ENCODE measurements around the gene ELMO1.

The ELMO1 gene

DNA sequence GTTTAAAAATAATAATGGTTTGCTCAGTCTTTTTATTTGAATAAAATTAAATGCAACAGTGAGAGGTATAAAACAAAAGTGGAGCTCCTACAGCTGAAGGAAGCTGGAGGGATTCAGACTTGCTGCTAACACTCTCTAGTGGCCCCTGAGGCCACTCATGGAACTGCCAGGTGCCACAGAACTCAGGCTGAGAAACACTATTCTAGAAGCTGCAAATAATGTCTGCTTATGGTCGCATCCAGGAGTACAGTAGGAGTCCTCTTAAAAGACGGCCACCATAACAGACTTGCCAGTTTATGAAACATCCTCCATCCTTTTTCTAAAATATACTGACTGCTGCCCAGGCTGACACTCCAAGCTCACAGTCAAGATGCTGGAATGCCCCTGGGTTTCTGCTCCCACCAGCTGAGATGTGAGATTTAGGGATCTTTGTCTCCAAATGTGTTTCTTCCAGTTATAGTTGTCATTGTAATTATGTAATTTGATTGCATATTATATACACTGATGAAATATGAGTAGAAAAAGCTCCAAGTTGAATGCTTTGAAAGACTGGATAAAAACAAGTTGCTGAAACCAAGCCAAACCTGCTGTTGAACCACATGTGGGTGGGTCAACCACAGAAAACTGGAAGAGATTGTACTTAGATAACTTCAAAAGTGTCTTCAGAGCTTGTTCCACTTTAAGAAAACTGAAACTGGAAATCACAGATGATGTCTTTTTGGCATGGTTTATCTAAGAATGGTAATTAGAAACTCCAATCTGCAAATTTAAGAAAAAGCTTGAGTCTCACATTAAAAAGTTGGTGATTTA lies 510.7 kb downstream of the ELMO1 start:
- DNase-seq = no peak

DNA sequence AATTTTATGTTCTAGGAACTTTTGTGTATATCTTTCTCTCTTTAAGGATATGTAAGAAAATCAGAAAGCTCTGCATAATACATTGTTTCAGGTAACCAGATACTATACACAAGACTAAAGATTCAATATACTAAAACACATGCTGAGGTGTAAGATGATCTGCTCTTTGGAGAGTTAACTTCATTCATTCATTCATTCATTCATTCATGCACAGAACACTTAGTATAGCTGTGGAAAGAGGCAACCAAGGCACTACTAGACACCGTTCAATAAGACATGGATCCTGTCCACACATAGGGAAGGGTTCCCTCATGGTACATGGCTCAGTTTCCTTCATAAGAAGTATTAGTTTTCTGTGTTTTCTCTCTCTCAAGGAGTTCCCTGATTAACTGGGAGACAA lies 516.8 kb downstream of the ELMO1 start:
- no peak for DNase-seq

DNA sequence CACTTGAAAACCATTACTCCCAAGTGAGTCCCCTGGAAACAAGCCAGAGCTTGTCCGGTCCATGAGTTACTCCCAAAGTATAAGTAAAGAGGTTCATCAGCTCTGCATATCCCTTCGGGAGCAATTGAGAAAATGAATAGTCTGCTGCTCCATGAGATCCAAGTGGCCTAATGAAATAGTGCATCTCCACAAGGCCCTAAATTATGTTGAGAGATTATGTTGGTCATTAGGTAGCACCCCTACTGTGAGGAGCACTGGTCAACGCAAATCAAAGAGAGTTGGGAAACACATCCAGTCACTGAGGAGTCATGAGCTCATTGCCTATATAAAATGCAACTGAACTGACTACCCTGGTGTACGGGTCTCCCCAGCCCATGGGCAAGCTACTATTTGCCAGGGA lies 518.9 kb downstream of the ELMO1 start:
- no peak for DNase-seq

- DNase-seq = no peak
Observed at GRCh38 chr7:36928718-36929117, 519.9 kb downstream of the ELMO1 start.

DNA sequence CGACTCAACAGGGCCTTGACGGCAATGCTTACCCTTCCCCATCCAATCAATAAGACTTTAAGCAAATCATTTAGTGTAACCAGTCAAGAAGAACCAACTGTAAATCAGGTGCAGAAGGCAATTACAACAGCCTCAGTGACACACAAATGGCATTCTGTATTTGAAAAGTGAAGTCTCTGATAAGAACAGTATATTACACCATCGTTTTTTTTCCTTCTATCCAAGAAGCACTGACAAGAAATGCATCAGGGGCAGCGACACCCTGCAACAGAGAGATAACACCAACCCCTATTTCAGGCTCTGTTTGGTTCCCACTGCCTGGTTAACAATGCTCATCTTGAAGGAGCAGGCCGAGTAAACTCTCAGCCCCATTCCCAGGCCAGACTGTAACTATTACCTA lies 520.4 kb downstream of the ELMO1 start:
- no peak for DNase-seq

- DNase-seq = no peak
Observed at GRCh38 chr7:36925691-36926090, 523.0 kb downstream of the ELMO1 start.

- DNase-seq = no peak
Observed at GRCh38 chr7:36925207-36925606, 523.5 kb downstream of the ELMO1 start.

DNA sequence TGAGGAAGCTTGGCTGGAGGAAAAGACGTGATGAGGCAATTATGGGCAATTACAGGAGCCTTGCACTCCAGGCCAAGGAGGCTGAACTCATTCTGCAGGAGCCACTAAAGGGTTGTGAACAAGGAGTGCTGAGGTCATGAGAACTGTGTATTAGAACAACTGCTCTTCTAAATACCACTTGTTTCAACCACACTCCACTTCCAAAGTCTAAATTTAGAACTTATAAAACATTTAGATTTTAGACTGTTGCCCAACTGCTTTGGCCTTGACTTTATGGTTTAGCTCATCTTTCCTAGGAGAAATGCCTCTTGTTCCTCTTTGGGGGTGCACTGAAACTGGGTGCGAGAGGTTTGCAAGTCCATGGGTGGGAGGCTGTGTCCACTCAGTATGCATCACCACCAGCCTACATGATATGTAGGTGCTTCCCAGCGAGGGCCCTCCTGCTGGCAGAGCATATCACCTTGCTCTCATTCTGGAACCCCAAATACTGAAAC lies 524.7 kb downstream of the ELMO1 start:
- DNase-seq = no peak

- no peak for DNase-seq
Observed at GRCh38 chr7:36923185-36923584, 525.5 kb downstream of the ELMO1 start.

- no peak for DNase-seq
Observed at GRCh38 chr7:36920433-36920832, 528.2 kb downstream of the ELMO1 start.

- no peak for DNase-seq
Observed at GRCh38 chr7:36919738-36920137, 528.9 kb downstream of the ELMO1 start.

DNA sequence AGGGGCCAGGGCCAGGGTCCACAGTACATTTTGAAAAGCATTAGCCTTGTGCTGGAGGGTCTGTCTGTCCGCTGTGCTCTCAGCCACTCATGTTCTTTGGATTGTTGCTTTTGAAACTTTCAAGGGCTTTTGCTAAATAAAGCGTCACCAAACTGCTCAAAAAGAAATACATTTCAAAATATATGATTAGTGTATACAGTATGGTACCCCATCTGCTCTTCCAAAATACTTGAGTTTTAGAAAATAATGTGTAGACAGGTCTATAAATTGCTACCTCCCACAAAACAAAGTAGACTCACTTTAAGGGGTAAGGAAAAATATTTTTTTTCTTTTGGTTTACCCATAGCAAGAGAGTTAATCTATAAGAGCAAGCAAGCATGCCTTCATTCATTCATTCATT lies 530.1 kb downstream of the ELMO1 start:
- DNase-seq = no peak

- DNase-seq = no peak
Observed at GRCh38 chr7:36916619-36917018, 532.0 kb downstream of the ELMO1 start.

- DNase-seq = no peak
Observed at GRCh38 chr7:36916116-36916515, 532.5 kb downstream of the ELMO1 start.

- no peak for DNase-seq
Observed at GRCh38 chr7:36911788-36912187, 536.9 kb downstream of the ELMO1 start.

GRCh38 chr7:36910859-36911258 lies 537.8 kb downstream of the ELMO1 start:
- DNase-seq = no peak

GRCh38 chr7:36910401-36910800 lies 538.3 kb downstream of the ELMO1 start:
- no peak for DNase-seq

DNA sequence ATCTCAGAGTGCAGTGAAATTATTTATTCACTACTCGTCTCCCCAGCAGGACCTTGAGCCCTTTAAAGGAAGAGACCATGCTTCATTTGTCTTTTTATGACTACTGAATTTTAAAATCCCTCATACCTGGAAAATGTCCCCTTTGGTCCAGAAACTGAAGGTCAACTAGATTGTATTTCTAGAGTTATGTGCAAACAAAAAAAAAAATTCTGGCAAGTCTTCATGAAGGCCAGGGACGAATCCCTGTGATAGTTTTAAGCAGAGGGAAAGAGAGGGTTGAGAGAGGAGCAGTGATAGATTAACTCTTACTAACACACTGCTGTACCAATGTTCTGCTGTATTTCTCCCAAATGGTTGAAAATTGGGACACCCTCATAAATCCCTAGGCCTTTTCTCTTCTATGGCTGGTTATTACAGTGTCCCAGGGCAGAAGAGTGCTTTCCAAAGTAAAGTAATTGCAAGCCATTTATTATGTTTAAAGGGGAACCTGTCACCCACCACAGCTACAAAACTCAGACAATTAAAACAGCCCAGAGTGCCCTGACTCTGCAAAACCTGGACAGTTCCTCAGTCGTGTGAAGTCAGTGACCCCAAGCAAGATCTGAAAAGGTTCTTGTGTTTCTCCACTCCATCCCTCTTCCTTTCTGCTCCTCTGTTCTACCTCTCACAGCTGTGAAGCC lies 541.6 kb downstream of the ELMO1 start:
- DNase-seq = no peak

GRCh38 chr7:36906448-36906847 lies 542.2 kb downstream of the ELMO1 start:
- DNase-seq = no peak

DNA sequence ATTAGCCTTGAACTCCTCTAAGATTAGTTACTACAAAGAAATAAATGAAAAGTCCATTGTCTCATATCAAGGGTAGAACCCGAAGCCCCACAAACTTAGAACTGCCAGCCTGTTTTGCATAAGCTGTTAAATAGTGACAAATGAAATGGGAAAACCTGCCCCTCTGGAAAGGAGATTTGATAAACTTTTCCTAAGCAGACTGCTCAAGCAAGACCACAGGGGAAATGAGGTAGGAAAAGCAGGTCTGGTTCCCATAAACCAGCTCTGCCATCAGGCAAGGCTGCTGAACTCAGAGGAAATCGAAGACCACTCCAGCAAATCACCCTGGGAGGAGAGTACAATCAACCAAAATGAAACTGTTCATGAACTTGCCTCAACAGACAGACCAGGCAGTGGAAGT lies 542.8 kb downstream of the ELMO1 start:
- no peak for DNase-seq

- DNase-seq = no peak
Observed at GRCh38 chr7:36904802-36905201, 543.9 kb downstream of the ELMO1 start.

GRCh38 chr7:36904101-36904500 lies 544.6 kb downstream of the ELMO1 start:
- no peak for DNase-seq

DNA sequence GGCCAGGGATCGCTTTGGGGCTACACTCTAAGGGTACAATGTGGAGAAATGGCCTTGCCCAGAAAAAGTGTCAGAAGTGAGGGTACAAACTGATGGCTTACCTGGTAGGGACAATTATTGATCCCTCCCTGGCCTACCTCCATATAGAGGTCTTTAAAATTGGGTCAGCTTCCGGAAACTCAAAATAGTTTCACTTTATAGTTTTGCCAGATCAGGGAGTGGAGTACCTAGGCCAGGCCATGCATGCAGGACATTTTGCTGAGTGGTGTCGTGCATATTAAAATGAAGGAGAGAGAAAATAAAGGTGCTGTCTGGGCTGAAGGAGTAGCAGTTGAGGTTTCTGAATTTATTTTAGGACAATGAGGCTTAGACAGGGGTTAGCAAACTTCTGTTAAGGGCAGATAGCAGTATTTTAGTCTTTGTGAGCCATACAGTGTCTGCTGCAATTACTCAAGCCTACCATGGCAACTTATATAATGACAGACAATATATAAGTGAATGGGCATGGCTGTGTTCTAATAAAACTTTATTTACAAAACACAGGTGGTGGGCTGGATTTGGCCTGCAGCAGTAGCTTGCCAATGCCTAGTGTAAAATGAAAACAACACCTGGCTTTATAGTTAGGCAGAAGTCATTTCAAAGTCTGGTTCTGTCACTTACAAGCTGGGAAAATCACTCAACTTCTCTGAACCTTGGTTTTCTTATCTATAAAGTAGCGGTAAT lies 547.5 kb downstream of the ELMO1 start:
- no peak for DNase-seq

- no peak for DNase-seq
Observed at GRCh38 chr7:36898186-36898585, 550.5 kb downstream of the ELMO1 start.
